GOT3 (cell line): ENCODE results near the gene TEX51.

Experiments used
- DNase-seq: peaks from one replicate; lab custom pipeline; 2025; ENCODE audit warnings: mixed read lengths; lab: John Stamatoyannopoulos, UW

The TEX51 gene

DNA sequence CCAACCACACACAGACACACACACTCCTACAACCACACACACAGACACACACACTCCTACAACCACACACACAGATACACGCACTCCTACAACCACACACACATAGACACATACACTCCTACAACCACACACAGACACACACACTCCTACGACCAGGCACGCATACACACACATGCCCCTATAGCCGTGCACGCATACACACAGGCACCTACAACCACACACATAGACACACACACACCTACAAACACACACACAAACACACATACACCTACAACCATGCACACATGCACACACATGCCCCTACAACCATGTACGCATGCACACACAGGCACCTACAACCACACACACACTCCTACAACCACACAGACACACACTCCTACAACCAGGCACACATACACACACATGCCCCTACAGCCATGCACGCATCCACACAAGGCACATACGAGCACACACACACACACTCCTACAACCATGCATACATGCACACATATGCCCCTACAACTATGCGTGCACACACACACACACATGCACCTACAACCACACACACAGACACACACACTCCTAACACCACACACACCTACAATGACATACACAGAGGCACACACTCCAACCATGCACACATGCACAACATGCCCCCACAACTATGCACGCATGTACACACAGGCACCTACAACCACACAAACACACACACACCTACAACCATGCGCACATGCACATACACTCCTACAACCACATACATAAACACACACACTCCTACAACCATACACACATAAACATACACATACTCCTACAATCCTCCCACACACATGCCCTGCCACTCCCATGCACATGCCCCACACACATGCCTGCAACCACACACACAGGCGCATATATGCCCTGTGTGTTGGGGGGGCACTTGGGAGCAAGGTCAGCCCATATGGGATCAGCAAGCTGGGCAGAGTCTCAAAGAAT, 19.1 kb upstream of the TEX51 start:
- no peak for DNase-seq

DNA sequence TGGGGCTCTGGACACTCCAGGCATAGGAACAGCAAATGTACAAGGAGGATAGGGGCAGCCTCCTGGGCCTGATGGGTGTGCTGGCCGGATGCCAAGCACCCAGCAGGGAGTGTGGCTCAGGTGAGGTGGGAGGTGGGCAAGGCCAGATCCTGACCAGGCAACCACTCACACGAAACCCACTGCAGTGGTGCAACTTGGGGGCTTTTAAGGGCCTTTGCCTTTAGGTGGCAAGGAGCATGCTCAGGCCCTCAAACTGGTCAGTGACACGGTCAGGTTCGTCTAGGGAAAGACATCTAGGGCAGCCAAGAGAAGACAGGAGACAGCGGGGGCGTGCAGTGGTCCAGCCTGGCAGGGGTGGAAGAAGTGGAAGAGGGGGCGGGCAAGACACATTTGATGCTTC, 18.4 kb upstream of the TEX51 start:
- DNase-seq: no peak

DNA sequence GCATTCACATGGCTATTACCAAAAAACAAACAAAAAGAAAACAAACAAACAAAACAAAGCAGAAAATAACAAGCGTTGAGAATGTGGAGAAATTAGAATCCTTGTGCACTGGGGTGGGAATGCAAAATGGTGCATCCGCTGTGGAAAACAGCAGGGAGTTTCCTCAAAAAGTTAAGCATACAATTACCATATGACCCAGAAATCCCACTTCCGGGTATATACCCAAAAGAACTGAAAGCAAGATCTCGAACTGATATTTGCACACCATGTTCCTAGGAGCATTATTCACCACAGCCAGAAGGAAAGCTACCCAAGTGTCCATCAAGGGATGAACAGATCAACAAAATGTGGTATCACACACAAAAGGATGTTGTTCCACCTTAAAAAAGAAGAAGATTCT, 17.9 kb upstream of the TEX51 start:
- DNase-seq: no peak

DNA sequence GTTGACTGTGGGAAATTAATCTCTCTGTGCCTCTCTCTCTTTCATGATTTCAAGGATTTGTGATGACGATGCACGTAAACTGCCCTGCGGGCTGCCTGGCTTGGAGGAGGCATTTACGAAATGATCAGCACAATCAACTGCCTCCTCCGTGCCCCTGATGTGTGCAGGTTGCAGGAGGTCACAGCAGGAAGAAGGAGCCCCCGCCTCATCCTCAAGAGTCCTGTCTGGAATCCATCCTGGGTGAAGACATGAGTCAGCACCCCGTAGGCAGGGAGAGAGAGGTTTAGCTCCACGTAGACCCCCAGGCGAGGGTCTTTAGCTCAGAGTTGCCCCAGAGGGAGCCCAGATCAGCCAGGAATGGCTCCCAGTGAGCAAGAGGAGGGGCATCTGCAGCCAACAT, 17.1 kb upstream of the TEX51 start:
- no peak for DNase-seq

DNA sequence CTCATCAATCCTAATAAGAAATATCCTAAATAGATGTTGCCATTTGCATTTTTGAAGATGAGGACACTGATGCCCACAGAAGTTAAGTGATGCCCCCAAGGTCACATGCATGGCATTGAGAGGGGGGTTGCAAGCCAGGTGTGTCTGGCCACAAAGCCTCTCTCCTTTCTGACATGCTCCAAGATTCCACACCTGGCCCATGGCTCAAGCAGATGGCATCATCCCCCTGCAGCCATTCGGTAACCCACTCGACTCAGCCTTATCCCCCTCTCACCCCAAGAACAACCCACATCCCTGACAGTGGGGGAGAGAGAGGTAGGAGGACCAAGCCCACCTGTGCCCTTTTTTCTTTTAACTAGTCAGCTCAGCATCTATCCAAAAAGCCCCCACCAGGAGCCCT, 16.5 kb upstream of the TEX51 start:
- no peak for DNase-seq

DNA sequence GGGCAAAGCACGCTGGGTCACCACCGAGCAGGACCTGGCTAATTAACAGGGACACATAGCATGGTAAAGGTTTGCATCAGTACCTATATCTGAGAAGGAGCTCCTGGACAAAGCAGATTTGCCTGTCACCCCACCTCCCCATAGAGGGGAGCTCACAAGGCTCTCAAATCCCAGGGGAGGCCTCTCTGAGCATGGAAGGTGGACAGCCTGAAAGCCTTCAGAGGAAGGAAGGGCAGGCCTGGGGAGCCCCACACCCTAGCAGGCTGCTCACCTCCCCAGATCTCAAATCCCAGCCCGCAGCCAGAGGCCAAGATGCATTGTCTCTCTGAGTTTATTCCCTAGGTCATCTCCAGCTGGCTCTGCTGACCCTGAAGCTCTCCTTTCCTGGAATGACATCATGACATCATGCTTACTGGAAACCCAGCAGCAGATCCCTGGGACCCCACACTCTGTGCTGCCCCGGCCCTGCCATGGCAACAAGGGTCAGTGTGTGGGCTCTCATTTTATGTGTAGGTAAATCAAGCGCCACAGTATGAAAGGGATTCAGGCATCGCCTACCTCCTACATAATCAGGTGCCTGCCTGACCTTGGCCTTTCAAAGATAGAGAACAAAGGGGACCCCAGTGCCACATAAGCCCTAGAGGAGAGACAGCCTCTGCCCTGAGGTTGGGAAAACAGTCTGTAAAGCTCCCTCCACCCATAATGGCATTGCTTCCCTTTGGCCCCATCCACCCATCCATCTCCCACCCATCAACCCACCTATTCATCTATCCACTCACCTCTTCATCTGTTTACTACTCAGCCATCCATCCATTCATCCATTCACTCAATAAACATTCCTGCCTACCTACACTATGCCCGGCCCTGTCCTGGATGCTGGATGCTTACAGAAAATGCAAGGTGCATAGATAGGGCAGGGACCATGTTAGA, 15.7 kb upstream of the TEX51 start:
- no peak for DNase-seq

DNA sequence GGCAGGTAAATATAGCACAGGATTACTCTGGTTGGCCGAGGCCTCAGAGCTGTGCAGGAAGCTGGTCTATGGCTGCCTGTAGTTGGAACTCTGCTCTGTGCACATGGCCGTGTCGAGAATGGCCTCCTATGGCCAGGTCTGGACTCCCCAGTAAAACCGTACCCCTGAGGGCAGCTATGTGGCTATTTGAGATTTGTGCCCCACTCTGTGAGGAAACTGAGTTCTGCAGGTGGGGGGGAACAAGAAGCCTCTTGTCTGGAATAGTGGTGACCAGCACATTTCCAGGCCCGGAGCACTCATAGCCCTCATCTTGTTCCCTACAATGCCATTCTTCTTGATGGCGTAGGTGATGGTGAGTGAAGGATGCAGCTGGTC, 15.0 kb upstream of the TEX51 start:
- DNase-seq: no peak

DNA sequence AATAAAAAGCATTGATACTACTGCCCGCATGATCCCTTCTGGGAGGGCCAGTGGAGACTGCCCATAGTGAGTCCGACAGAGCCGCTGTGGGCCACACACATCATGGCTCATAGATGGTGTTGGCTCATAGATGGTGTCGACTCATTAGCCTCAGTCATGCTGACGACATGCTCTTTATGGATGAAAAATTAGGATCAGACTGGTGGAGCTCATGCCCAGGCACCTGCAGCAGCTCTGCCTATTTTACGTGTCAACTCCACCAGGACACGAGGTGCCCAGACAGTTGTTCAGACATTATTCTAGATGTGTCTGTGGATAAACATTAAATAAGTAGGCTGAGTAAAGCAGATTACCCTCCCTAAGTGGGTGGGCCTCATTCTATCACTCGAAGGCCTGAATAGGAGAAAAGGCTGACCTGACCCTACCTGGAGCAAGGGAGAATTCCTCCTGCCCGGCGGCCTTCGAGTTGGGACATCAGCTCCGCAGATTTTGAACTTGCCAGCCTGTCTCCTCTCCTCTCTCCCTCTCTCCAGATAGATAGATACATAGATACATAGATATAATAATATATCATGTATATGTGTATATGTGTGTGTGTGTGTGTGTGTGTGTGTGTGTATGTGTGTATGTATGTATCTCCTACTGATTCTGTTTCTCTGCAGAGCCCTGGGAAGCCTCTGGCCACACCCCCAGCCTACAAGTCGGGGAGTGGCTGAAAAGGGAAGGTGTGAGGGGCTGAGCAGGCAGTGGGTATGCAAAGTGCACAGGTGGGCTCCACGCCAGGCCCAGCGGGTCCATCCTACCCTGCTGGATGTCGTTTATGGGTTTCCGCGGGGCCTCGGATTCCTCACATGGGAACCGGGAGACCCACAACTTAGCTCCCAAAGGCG, 13.6 kb upstream of the TEX51 start:
- no peak for DNase-seq

DNA sequence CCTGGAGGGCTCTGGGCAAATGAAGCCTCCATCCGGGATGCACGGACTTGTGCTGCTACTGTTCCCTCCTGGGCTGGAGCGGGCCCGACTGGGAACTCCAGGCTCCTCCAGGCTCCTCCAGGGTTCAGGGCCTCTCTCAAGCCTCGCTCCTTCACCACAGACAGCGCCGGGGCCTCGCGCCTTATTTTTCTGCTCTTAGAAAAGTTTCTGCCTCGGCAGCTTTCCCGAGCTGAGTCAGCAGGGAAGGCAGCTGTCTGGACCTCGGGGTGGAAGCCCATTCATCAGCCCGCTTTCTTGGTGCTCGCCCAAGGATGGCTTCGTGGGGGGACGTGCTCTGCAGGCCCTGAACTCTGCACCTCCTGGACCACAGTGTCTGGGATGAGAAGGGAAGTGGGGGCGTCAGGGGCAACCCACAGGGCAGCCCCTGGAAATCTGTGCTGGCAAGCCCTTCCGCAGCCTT, 12.9 kb upstream of the TEX51 start:
- DNase-seq: no peak

DNA sequence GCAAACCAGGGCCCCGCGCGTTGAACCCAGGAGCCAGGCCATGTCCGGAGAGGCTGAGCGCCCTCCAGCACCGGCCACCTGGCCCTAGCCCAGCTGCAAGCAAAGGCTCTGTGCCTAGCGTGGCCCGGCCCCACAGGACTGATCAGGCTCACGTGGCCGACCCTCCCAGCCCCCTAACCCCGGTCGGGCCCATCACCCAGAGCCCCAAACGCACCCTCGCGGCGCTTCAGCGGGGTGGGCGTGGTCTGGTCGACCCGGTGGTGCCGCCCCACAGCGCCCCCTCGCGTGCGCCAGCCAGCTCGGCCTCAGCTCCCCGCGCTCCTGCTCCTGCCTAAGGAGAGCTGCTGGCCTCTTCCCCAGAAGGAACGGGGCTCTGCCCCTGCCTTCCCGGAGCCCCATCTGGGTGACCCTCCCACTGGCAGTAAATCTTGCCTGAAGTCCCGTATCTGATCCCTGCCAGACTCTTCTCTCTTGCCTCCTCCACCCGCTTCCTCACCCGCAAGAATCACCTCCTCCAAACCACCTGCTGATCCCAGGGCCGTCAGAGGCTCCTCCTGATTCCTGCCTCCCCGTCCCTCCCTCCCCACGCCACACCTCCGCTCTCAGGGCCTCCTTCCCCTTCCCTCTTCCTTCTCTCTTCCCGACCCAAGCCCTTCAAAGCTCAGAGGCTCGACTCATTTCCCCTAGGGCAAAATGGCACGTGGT, 12.3 kb upstream of the TEX51 start:
- DNase-seq: peak; percentile 17

DNA sequence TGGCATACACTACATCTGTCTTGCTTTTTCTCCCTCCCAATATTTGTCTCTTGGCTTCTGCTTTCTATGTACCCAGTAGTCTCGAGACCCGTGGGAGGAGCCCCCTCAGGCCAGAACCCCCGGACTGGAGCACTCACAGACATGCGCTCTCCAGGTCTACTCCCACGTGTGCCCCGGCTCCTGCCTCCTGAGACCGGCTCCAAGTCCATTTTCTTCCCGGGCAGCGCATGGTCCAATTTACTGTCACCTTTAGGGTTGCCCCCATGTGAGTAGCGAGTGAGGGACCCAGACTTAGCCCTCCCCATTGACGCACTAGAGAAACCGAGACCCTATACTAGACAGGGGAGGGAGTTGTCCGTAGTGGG, 11.8 kb upstream of the TEX51 start:
- DNase-seq: no peak

DNA sequence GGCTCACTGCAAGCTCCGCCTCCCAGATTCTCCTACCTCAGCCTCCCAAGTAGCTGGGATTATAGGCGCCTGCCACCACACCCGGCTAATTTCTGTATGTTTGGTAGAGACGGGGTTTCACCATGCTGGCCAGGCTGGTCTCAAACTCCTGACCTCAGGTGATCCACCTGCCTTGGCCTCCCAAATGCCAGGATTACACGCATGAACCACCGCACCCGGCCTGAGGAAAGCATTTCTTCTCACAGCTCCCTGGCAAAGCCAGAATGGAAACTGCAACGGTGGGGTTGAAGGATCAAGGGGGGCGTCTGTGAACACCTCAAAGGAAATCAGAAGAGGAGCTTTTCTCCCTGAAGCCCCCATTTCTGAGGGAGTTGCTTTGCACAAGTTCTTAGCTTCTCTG, 11.2 kb upstream of the TEX51 start:
- DNase-seq: no peak

DNA sequence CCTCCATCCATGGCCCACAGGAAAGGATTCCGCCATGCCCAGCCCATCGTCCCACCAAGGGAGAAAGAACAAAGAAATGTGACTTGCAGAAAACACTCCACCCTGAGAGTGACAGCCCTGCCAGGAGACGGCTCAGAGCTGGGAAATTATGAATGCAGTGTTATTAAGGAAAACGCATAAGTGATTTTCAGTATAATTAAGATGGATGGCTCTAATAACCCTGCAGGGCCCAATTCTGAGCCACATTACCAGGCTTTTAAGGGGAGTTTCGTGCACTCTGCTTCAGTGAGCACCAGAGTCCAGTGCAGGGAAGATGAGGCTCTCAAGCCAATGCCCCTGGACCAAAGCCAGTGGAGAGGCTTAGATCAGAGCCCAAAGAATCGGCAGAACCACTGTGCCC, 10.6 kb upstream of the TEX51 start:
- DNase-seq: no peak

DNA sequence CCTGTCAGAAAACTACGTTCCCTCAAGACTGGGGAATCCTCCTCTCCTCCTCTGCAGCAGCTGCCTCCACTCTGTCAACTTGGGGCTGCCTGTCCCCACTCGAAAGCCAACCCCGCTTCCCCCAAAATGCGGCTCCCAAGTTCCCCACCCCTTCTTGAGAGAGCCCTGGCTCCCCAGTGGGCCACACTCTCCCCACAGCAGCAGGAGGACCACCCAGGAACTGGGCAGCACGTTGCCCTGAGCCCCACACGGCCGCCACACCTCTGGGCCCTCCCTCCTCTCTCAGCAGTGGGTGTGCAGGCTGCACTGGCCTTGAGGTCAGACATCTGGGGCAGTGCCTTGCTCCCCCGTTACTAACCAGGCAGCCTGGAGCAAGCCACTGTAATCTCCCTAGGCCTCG, 9.6 kb upstream of the TEX51 start:
- no peak for DNase-seq

DNA sequence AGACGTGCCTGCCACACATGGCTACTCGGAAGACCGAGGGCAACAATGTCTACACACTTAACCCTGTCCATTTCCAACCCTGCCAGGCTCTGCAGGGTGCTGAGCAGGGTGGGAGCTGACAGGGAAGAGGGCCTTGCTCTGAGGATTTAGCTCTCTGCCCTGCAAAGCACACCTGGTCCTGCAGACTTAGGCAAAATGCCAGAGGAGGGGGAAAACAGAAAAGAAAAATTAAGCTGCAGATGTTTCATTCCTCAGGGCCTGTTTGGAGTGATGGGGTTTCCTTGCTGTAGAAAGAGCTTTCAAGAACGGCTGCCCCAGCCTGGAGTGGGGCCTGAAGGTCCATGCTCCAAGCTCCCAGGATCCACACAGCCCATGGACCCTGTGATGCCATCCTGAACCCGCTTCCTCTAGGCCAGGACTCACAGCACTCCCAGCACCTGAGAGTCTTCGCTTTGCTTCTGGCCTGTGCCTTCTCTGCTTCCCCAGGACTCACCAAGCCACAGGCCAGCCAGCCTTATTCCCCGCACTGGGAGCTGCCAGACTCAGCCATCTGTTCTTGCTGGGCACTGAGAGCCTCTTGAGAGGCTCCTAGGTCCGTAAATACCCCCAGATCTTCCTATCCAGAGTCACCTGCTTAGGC, 9.1 kb upstream of the TEX51 start:
- DNase-seq: no peak

DNA sequence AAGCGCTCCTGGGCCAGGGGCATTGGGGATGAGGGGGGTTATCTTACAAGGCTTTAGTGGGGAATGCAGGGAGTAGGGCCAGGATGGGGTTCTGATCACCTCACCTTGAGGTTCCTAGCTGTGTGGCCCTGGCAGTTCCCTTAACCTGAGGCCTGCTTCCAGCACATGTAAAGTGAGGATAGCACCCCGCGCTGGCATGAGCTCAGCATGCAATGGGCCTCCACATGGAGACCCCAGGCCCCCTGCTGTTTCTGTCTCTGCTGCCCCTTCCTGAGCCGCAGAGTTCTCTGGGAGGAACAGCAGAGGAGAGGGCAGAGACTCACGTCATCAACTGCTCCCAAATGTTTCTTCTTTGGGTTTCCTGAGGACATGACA, 8.6 kb upstream of the TEX51 start:
- DNase-seq: no peak

DNA sequence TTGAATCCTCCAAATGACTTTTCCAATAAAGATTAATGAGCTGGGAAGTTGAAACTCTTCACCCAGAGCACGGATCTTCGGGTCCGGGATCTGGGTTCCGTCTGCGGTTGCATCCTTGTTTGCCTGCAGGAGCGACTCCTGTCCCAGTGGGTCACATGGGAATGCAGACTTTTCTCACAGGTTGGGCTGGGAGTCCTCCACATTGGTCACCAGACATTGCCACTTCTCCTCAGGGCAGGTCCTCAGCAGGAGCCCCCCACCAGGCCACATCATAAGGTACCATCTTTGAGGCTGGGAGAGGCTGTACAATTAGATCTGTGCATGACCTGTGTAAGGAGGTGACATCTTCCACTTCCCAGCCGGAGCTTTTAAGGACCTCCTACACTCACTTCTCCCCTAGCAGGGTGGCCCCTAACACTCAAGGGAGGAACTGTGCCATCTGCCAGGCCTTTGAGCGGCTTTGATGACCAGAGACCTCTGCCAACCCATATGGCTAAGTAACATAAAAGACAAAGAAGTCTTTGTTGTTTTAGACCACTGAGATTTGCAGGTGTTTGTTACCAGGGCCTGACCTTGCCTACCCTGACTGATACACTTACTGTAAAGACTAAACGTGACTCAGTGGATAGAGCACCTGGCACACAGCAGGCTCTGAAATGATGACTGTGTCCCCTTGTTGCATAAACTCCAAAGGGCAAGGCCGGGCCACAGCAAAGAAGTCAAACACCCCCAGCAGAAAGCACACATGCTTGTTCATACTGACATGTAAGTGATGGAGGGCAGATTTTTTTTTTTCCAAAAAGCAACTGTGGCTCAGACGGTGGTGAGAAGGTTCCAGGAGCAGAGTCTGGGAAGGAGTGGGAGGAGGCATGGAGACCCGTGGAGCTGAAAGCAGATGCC, 7.9 kb upstream of the TEX51 start:
- DNase-seq: no peak

DNA sequence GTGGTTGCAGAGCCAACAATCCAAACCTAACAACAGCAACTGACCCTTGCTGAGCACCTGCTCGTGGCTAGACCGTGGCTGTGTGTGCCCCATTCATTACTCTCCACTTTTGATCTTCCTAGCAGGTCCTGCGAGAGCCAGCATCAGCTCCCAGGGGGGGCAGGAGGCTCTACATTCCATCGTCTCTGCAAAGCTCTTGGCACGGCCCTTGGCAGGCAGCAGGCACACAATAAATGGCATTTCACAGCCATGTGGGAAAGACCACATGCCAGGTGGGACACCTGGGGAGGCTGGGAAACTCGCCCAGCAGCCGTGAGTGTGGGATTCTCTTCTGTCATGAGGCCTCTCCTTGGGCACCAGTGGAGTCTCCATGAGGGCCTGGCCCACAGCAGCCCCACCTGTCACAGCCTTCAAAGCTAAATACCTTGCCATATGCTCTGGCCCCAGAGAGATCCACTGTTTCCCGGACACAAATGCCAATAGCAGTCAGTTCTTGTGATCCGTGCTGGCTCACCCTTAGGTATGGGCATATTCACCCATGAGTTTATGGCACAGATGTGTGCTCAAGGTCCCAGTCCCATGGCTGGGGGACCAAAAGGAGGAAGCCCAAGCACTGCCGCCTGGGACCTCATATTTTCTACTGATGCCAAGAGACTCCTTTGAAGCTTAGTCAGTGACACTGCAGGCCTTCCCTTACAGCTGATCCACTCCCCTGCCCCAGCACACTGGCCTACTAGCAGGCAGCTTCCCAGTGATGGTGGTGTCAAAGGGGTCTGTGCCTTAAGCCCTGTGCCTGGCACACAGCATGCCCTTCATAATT, 6.8 kb upstream of the TEX51 start:
- DNase-seq: no peak

DNA sequence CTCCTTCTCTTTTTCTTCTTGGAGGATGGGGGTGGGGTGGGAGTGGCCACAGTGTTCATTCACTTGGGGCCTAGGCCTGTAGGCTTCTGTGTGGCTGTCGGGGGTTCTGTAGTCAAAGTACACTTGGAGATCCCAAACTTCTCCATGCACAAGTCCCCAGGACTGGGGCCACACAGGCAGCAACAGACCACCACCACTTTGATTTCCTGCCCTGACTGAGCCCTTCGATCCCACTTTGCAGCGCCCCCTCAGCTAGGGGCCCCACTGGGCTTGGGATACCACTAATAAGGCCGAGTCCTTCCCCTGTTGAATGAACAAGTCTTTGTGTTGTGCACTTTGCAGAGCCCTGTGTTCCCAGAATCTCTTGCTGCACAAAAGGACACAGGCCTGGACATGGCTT, 5.5 kb upstream of the TEX51 start:
- DNase-seq: no peak
